ENCODE measurements around the gene PLIN1. TPM values are rescaled to one million over a fixed set of nuclear protein-coding genes. Genes with fewer than 3 reads are reported as not detected.
A peak's percentile ranks its signal among the peaks of the same experiment; 100 is the strongest.

The PLIN1 gene
- total and polyA plus RNA-seq, 2 experiments from 2014 or later: 6.3 to 6.8 TPM

DNA sequence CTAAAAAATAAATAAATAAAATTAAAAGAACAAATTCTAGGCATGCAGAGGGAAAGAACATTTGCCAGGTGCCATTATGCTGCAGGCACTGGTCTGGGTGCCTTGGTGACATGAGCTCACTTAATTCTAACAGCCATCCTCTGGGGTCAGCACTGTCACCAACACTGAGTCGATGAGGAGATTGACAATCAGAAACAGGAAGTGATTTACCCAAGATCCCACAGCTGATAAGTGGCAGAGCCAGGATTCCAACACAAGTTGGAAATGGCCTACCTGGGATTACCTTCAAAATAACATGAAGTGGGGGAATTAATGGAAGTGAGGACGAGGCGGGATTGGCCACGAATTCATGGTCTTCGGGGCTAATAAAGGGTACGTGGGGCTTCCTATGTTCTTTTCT, 3.6 kb downstream of the PLIN1 start:
- Histone ChIP-seq H3K9me2 (replicated peaks; ENCODE audit: insufficient read depth) (no peaks in the 10 kb centered on the region), H3K27me3 (no peaks in the 10 kb centered on the region), H3K27ac (no peak overlapping the region), H3K4me3 (no peak overlapping the region), H3K36me3 (replicated peaks; ENCODE audit: insufficient read depth, low read depth) (no peaks in the 10 kb centered on the region), H3K4me1 (ENCODE audit: insufficient read depth) (no peaks in the 10 kb centered on the region), H3K79me2 (no peaks in the 10 kb centered on the region), H3K4me2 (no peak overlapping the region), H2AFZ (no peak overlapping the region), H3K9me3 (ENCODE audit: low read depth) (no peaks in the 10 kb centered on the region), H4K20me1 (ENCODE audit: insufficient read depth, poor library complexity, severe bottlenecking) (no peaks in the 10 kb centered on the region)
- 81% methylated on average over 6 of the region's 6 CpGs for WGBS (ENCODE audit: low lambda C conversion rate, missing lambda C conversion rate)
- TF ChIP-seq EZH2phosphoT487 (IDR thresholded peaks at IDR 0.05; ENCODE audit: low read depth, severe bottlenecking, unreplicated experiment) (no peak), EZH2 (IDR thresholded peaks at IDR 0.05; ENCODE audit: borderline replicate concordance) (no peak)
- TF ChIP-seq, protein P1, sequence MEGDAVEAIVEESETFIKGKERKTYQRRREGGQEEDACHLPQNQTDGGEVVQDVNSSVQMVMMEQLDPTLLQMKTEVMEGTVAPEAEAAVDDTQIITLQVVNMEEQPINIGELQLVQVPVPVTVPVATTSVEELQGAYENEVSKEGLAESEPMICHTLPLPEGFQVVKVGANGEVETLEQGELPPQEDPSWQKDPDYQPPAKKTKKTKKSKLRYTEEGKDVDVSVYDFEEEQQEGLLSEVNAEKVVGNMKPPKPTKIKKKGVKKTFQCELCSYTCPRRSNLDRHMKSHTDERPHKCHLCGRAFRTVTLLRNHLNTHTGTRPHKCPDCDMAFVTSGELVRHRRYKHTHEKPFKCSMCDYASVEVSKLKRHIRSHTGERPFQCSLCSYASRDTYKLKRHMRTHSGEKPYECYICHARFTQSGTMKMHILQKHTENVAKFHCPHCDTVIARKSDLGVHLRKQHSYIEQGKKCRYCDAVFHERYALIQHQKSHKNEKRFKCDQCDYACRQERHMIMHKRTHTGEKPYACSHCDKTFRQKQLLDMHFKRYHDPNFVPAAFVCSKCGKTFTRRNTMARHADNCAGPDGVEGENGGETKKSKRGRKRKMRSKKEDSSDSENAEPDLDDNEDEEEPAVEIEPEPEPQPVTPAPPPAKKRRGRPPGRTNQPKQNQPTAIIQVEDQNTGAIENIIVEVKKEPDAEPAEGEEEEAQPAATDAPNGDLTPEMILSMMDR (IDR thresholded peaks at IDR 0.05; ENCODE audit: poor library complexity): no peak
- DNase-seq (ENCODE audit: low spot score): no peak

DNA sequence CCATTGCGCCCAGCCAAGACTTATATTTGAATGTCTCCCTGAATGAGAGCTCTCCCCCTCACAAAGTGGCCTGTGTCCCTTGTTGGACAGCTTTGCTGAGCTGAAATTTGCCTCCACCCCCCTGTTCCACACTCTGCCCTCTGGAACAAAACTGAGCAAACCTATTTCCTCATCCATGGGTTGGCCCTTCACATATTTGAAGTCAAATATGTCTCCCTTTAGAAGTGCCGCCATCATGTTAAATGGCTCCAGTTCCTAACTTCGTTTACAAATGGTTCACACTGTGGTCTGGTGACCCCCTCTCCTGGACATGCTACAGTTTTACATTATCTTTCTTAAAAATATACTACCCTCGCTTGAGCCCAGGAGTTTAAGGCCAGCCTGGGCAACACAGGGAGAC, 4.6 kb downstream of the PLIN1 start:
- 84% methylated on average over 4 of the region's 4 CpGs for WGBS (ENCODE audit: low lambda C conversion rate, missing lambda C conversion rate)
- H3K27ac ChIP-seq: no peak overlapping the region
- H3K4me1 ChIP-seq (ENCODE audit: insufficient read depth): no peaks in the 10 kb centered on the region
- no peak overlapping the region for H2AFZ ChIP-seq
- DNase-seq (ENCODE audit: low spot score): no peak
- H3K4me3 ChIP-seq: no peak overlapping the region
- H4K20me1 ChIP-seq (ENCODE audit: insufficient read depth, poor library complexity, severe bottlenecking): no peaks in the 10 kb centered on the region
- no peaks in the 10 kb centered on the region for H3K9me3 ChIP-seq (ENCODE audit: low read depth)
- H3K27me3 ChIP-seq: no peaks in the 10 kb centered on the region
- no peaks in the 10 kb centered on the region for H3K36me3 ChIP-seq (replicated peaks; ENCODE audit: insufficient read depth, low read depth)
- no peak overlapping the region for H3K4me2 ChIP-seq
- TF ChIP-seq EZH2phosphoT487 (IDR thresholded peaks at IDR 0.05; ENCODE audit: low read depth, severe bottlenecking, unreplicated experiment) (no peak), EZH2 (IDR thresholded peaks at IDR 0.05; ENCODE audit: borderline replicate concordance) (no peak)
- no peaks in the 10 kb centered on the region for H3K79me2 ChIP-seq
- no peaks in the 10 kb centered on the region for H3K9me2 ChIP-seq (replicated peaks; ENCODE audit: insufficient read depth)

DNA sequence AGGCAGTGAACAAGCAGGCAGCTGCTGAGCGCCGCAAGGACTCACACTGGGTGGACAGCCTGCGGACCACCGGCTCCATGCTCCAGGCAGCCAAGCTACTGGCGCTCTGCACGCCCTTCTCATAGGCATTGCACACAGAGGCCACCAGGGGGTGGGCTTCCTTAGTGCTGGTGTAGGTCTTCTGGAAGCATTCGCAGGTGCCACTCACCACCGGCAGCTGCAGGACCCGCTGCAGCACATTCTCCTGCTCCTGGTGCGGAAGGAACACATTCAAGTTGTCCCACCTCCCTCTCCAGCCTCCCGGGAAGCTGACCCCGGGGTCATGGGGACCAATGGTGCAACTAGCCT, 6.0 kb downstream of the PLIN1 start:
- no peak for DNase-seq (ENCODE audit: low spot score)
- Histone ChIP-seq H3K27me3 (no peaks in the 10 kb centered on the region), H3K4me1 (ENCODE audit: insufficient read depth) (no peaks in the 10 kb centered on the region)

More for the DNA sequence above, 6.0 kb downstream of the PLIN1 start:
- TF ChIP-seq, protein P1 (IDR thresholded peaks at IDR 0.05; ENCODE audit: poor library complexity): peak; percentile 24
- TF ChIP-seq EZH2 (IDR thresholded peaks at IDR 0.05; ENCODE audit: borderline replicate concordance): no peak
- TF ChIP-seq EZH2phosphoT487 (IDR thresholded peaks at IDR 0.05; ENCODE audit: low read depth, severe bottlenecking, unreplicated experiment): no peak
- Histone ChIP-seq H4K20me1 (ENCODE audit: insufficient read depth, poor library complexity, severe bottlenecking) (no peaks in the 10 kb centered on the region), H3K27ac (no peak overlapping the region), H3K79me2 (no peaks in the 10 kb centered on the region), H3K4me2 (no peak overlapping the region), H2AFZ (no peak overlapping the region), H3K36me3 (replicated peaks; ENCODE audit: insufficient read depth, low read depth) (no peaks in the 10 kb centered on the region), H3K4me3 (no peak overlapping the region), H3K9me3 (ENCODE audit: low read depth) (no peaks in the 10 kb centered on the region), H3K9me2 (replicated peaks; ENCODE audit: insufficient read depth) (no peaks in the 10 kb centered on the region)
- WGBS (ENCODE audit: low lambda C conversion rate, missing lambda C conversion rate): 52% methylated on average over 12 of the region's 12 CpGs
